HEK293 (cell line): ENCODE data around the gene CHMP4B.
A peak's percentile ranks its signal among the peaks of the same experiment; 100 is the strongest.

Experiments used
- BCL6B ChIP-seq: fragments of 450-650 bp; formaldehyde crosslinking; IDR thresholded peaks from 2 replicates; pipeline ENCODE4 v1.5.1; 2017; ENCODE audit warnings: missing biosample characterization, missing genetic modification characterization
- GLIS1 ChIP-seq: fragments of 450-650 bp; formaldehyde crosslinking; IDR thresholded peaks from 2 replicates; pipeline ENCODE4 v1.5.1; 2016; ENCODE audit warnings: missing biosample characterization, missing genetic modification characterization
- GLIS2 ChIP-seq: fragments of 450-650 bp; formaldehyde crosslinking; IDR thresholded peaks from 2 replicates; pipeline ENCODE4 v1.5.1; 2016; ENCODE audit warnings: missing biosample characterization, missing genetic modification characterization
- KLF1 ChIP-seq: fragments of 450-650 bp; formaldehyde crosslinking; IDR thresholded peaks from 2 replicates; pipeline ENCODE4 v1.5.1; 2016; ENCODE audit warnings: missing biosample characterization, missing genetic modification characterization
- PRDM10 ChIP-seq: fragments of 450-650 bp; formaldehyde crosslinking; IDR thresholded peaks from 2 replicates; pipeline ENCODE4 v1.5.1; 2016; ENCODE audit warnings: missing biosample characterization, missing genetic modification characterization
- SCRT2 ChIP-seq: fragments of 450-650 bp; formaldehyde crosslinking; IDR thresholded peaks from 2 replicates; pipeline ENCODE4 v1.5.1; 2016; ENCODE audit warnings: missing biosample characterization, missing genetic modification characterization
- ZIC2 ChIP-seq: fragments of 450-650 bp; formaldehyde crosslinking; IDR thresholded peaks from 2 replicates; pipeline ENCODE4 v1.5.1; 2016; ENCODE audit warnings: missing biosample characterization, missing genetic modification characterization
- ZNF155 ChIP-seq: fragments of 450-650 bp; formaldehyde crosslinking; IDR thresholded peaks from 2 replicates; pipeline ENCODE4 v1.5.1; 2016; ENCODE audit warnings: missing biosample characterization, missing genetic modification characterization
- ZNF211 ChIP-seq: fragments of 450-650 bp; formaldehyde crosslinking; IDR thresholded peaks from 2 replicates; pipeline ENCODE4 v1.5.1; 2016; ENCODE audit warnings: low read depth, missing biosample characterization, missing genetic modification characterization
- ZNF335 ChIP-seq: fragments of 450-650 bp; formaldehyde crosslinking; conservative IDR thresholded peaks from 2 replicates; pipeline ENCODE4 v1.5.1; 2016; ENCODE audit warnings: missing biosample characterization, missing genetic modification characterization
- ZNF341 ChIP-seq: fragments of 450-650 bp; formaldehyde crosslinking; IDR thresholded peaks from 2 replicates; pipeline ENCODE4; 2016; ENCODE audit warnings: low read depth, missing biosample characterization, missing genetic modification characterization
- ZNF416 ChIP-seq: fragments of 450-650 bp; formaldehyde crosslinking; IDR thresholded peaks from 2 replicates; pipeline ENCODE4 v1.5.1; 2016; ENCODE audit warnings: missing biosample characterization, missing genetic modification characterization
- ZNF513 ChIP-seq: fragments of 450-650 bp; IDR thresholded peaks from 2 replicates; pipeline ENCODE4 v1.5.1; 2018; ENCODE audit warnings: missing biosample characterization, missing genetic modification characterization
- ZNF518A ChIP-seq: fragments of 450-650 bp; formaldehyde crosslinking; conservative IDR thresholded peaks from 2 replicates; pipeline ENCODE4 v1.5.1; 2016; ENCODE audit warnings: low read depth, missing biosample characterization, missing genetic modification characterization
- ZNF558 ChIP-seq: fragments of 450-650 bp; formaldehyde crosslinking; IDR thresholded peaks from 2 replicates; pipeline ENCODE4 v1.5.1; 2016; ENCODE audit warnings: missing biosample characterization, missing genetic modification characterization
- ZNF610 ChIP-seq: fragments of 450-650 bp; formaldehyde crosslinking; IDR thresholded peaks from 2 replicates; pipeline ENCODE4 v1.5.1; 2016; ENCODE audit warnings: missing biosample characterization, missing genetic modification characterization, borderline replicate concordance
- ZNF747 ChIP-seq: fragments of 450-650 bp; formaldehyde crosslinking; IDR thresholded peaks from 2 replicates; pipeline ENCODE4 v1.5.1; 2016; ENCODE audit warnings: missing biosample characterization, missing genetic modification characterization
- ZNF837 ChIP-seq: fragments of 450-650 bp; formaldehyde crosslinking; IDR thresholded peaks from 2 replicates; pipeline ENCODE4 v1.5.1; 2016; ENCODE audit warnings: missing biosample characterization, missing genetic modification characterization
- ZXDB ChIP-seq: fragments of 450-650 bp; formaldehyde crosslinking; IDR thresholded peaks from 2 replicates; pipeline ENCODE4 v1.5.1; 2016; ENCODE audit warnings: missing biosample characterization, missing genetic modification characterization
- TF ChIP-seq, protein P1 (sequence below): fragments of 450-650 bp; formaldehyde crosslinking; IDR thresholded peaks from 2 replicates; pipeline ENCODE4 v1.5.1; 2017; ENCODE audit warnings: missing biosample characterization, missing genetic modification characterization
- TF ChIP-seq, protein P2 (sequence below): fragments of 450-650 bp; formaldehyde crosslinking; IDR thresholded peaks from 2 replicates; pipeline ENCODE4 v1.5.1; 2017; ENCODE audit warnings: missing biosample characterization, mild to moderate bottlenecking, missing genetic modification characterization, moderate library complexity

CHMP4B gene

DNA sequence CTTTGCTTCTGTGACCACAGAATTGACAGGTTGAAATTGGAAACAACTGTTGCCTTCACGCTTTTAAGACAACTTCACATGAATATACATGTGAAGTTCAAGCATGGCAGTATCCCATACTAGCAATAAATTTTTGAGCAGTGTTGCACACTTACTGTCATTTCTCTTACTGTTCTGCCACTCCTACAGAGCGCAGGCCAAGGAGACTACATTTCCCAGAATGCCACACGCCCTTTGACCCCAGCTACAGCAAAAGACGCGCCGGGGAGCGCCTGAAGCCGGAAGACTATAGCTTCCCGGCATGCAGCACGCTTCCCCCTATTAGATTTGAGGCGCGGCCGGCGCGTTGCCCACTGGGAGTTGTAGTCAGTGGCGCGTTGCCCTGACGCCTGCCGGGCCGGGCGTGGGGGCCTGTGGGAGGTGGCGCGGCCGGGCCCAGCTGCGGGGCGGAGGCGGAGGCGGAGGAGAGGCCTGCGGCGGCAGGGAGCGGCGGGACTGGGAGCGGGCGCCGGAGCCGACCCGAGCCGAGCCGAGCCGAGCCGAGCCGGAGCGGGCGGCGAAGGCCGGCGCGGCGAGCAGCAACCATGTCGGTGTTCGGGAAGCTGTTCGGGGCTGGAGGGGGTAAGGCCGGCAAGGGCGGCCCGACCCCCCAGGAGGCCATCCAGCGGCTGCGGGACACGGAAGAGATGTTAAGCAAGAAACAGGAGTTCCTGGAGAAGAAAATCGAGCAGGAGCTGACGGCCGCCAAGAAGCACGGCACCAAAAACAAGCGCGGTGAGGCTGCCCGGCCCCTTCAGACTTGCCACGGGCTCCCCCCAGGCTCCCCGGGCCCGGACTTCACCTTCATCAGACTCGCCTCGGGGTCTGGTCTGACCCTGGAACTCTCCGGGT lies at the start of gene CHMP4B (continued):
- peak; percentile 68 for TF ChIP-seq PRDM10 (tag by site-specific recombination)
- peak; percentile 41; the same call in 1 of the 2 replicates for TF ChIP-seq ZIC2 (tag by site-specific recombination)
- peak; percentile 96 for TF ChIP-seq ZNF335 (tag by site-specific recombination)
- TF ChIP-seq ZNF558 (tag by site-specific recombination) = no peak
- TF ChIP-seq, protein P1, sequence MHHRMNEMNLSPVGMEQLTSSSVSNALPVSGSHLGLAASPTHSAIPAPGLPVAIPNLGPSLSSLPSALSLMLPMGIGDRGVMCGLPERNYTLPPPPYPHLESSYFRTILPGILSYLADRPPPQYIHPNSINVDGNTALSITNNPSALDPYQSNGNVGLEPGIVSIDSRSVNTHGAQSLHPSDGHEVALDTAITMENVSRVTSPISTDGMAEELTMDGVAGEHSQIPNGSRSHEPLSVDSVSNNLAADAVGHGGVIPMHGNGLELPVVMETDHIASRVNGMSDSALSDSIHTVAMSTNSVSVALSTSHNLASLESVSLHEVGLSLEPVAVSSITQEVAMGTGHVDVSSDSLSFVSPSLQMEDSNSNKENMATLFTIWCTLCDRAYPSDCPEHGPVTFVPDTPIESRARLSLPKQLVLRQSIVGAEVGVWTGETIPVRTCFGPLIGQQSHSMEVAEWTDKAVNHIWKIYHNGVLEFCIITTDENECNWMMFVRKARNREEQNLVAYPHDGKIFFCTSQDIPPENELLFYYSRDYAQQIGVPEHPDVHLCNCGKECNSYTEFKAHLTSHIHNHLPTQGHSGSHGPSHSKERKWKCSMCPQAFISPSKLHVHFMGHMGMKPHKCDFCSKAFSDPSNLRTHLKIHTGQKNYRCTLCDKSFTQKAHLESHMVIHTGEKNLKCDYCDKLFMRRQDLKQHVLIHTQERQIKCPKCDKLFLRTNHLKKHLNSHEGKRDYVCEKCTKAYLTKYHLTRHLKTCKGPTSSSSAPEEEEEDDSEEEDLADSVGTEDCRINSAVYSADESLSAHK = peak; percentile 10; the same call in 1 of the 2 replicates
- peak; percentile 89 for TF ChIP-seq SCRT2 (tag by site-specific recombination)
- TF ChIP-seq ZNF610 (tag by site-specific recombination) = 0 out of 2 replicates have a peak, but pooled peaks have one; percentile 63
- peak; percentile 89 for TF ChIP-seq ZXDB (tag by site-specific recombination)
- peak; percentile 45 for TF ChIP-seq ZNF341 (tag by site-specific recombination)
- TF ChIP-seq ZNF513 (tag by site-specific recombination) = no peak
- peak; percentile 90 for TF ChIP-seq ZNF518A
- no peak for TF ChIP-seq ZNF837
- no peak for TF ChIP-seq BCL6B (tag by site-specific recombination)
- no peak for TF ChIP-seq ZNF747 (tag by site-specific recombination)
- TF ChIP-seq ZNF416 (tag by site-specific recombination) = no peak
- TF ChIP-seq, protein P2, sequence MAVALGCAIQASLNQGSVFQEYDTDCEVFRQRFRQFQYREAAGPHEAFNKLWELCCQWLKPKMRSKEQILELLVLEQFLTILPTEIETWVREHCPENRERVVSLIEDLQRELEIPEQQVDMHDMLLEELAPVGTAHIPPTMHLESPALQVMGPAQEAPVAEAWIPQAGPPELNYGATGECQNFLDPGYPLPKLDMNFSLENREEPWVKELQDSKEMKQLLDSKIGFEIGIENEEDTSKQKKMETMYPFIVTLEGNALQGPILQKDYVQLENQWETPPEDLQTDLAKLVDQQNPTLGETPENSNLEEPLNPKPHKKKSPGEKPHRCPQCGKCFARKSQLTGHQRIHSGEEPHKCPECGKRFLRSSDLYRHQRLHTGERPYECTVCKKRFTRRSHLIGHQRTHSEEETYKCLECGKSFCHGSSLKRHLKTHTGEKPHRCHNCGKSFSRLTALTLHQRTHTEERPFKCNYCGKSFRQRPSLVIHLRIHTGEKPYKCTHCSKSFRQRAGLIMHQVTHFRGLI (tag by site-specific recombination) = peak; percentile 84
- TF ChIP-seq GLIS2 (tag by site-specific recombination) = peak; percentile 77
- no peak for TF ChIP-seq ZNF155
- peak; percentile 46 for TF ChIP-seq KLF1 (tag by site-specific recombination)
- no peak for TF ChIP-seq ZNF211 (tag by site-specific recombination)
- peak; percentile 68; the same call in 1 of the 2 replicates for TF ChIP-seq GLIS1
